Esophagus squamous epithelium (tissue), 5 donors: ENCODE results near the gene PSMD5. TPM values are rescaled to one million over a fixed set of nuclear protein-coding genes. Genes with fewer than 3 reads are reported as not detected.

Source experiments
- DNase-seq: peaks from one replicate; lab custom pipeline; 2025; lab: John Stamatoyannopoulos, UW
- H3K27ac ChIP-seq, 4 donors: fragments of 200-600 bp; sonication (generic); one replicate each; pipeline ENCODE4 v1.5.1; 2016 to 2019; ENCODE audit warnings: mild to moderate bottlenecking in 1 of 4
- H3K27me3 ChIP-seq, 4 donors: fragments of 200-600 bp; sonication (generic); 1 replicate in 3 of 4; 2 replicates in 1 of 4; pipeline versions ENCODE4 v1.5.1 to v1.6.0; 2017 to 2021; ENCODE audit warnings: antibody characterized with exemption in 1 of 4
- H3K36me3 ChIP-seq, 3 donors: fragments of 200-600 bp; sonication (generic); one replicate each; pipeline ENCODE4 v1.5.1; 2016 to 2019
- H3K4me1 ChIP-seq, 3 donors: fragments of 200-600 bp; sonication (generic); one replicate each; pipeline ENCODE4 v1.5.1; 2017 to 2019
- H3K4me3 ChIP-seq, 4 donors: fragments of 200-600 bp; sonication (generic); 1 replicate in 3 of 4; 2 replicates in 1 of 4; pipeline ENCODE4 v1.5.1; 2016 to 2019; ENCODE audit warnings: mild to moderate bottlenecking in 2 of 4, moderate library complexity in 1 of 4
- H3K9me3 ChIP-seq, 3 donors: fragments of 200-600 bp; sonication (generic); one replicate each; pipeline ENCODE4 v1.5.1; 2016 to 2019
- POLR2A ChIP-seq, 4 donors: fragments of 450-650 bp; IDR thresholded peaks; one replicate each; pipeline ENCODE4 v1.6.1; 2017; ENCODE audit warnings: antibody characterized with exemption in 4 of 4, mild to moderate bottlenecking in 4 of 4, moderate library complexity in 3 of 4
- WGBS, 2 donors: methylation state at CpG; one replicate each; pipeline ENCODE4 v1.1.5; 2018; 5-methylcytosine and 5-hydroxymethylcytosine counted together
- intact Hi-C: fragments of 100-400 bp; cut with DNase I; formaldehyde crosslinking; loops from one replicate; pipeline ENCODE4 v1.15.0; 2022
- total RNA-seq, 4 donors: library from RNA; depleted of rRNA; stranded (reverse); fragments of >200 nt; gene quantifications; one replicate each; pipeline ENCODE4 v1.1.0, GENCODE V29; 2016
- TF ChIP-seq, protein P1 (sequence below), 6 experiments: fragments of 450-650 bp in 4 of 6; fragments of 200-600 bp in 2 of 6; sonication (generic) in 2 of 6; IDR thresholded peaks; one replicate each; pipeline ENCODE4 v1.5.1; 2016 to 2019; ENCODE audit warnings: antibody characterized with exemption in 6 of 6, mild to moderate bottlenecking in 4 of 6, moderate library complexity in 4 of 6
- donor health status: DM: yes; HTN: yes; CAD: no.

PSMD5 gene
- total RNA-seq, 4 donors from 2014 or later, result 21.4 to 35.3 (median 33.3) TPM

- Histone ChIP-seq H3K27ac (no peak overlapping the region), H3K9me3 (no peaks in the 10 kb centered on the region), H3K4me1 (peaks cover 0 to 18% (median 0%) of the 10 kb centered on the region in 3 donors), H3K27me3 (no peaks in the 10 kb centered on the region), H3K36me3 (peaks cover 9 to 88% (median 18%) of the 10 kb centered on the region in 3 donors), H3K4me3 (no peak overlapping the region)
- DNase-seq, result no peak
- intact Hi-C loops, result no loop called here
- WGBS, 2 donors, result 90 to 100% methylated on average over 1 of the region's 1 CpG
- TF ChIP-seq POLR2A (IDR thresholded peaks at IDR 0.05), result no peak
- TF ChIP-seq, protein P1, sequence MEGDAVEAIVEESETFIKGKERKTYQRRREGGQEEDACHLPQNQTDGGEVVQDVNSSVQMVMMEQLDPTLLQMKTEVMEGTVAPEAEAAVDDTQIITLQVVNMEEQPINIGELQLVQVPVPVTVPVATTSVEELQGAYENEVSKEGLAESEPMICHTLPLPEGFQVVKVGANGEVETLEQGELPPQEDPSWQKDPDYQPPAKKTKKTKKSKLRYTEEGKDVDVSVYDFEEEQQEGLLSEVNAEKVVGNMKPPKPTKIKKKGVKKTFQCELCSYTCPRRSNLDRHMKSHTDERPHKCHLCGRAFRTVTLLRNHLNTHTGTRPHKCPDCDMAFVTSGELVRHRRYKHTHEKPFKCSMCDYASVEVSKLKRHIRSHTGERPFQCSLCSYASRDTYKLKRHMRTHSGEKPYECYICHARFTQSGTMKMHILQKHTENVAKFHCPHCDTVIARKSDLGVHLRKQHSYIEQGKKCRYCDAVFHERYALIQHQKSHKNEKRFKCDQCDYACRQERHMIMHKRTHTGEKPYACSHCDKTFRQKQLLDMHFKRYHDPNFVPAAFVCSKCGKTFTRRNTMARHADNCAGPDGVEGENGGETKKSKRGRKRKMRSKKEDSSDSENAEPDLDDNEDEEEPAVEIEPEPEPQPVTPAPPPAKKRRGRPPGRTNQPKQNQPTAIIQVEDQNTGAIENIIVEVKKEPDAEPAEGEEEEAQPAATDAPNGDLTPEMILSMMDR (IDR thresholded peaks at IDR 0.05), result no peak
Measured at GRCh38 chr9:120776788-120777187, 65.9 kb downstream of the PSMD5 start.

- no peak for DNase-seq
- intact Hi-C loops, result no loop called here
- peaks cover 9 to 96% (median 26%) of the 10 kb centered on the region in 3 donors for H3K36me3 ChIP-seq
- H3K4me3 ChIP-seq, result no peak overlapping the region
- WGBS, 2 donors, result 40 to 47% methylated on average over 5 of the region's 5 CpGs
- TF ChIP-seq POLR2A (IDR thresholded peaks at IDR 0.05), result no peak
- TF ChIP-seq, protein P1 (IDR thresholded peaks at IDR 0.05), result no peak
- H3K4me1 ChIP-seq, result peaks cover 0 to 18% (median 0%) of the 10 kb centered on the region in 3 donors
- H3K27ac ChIP-seq, result no peak overlapping the region
- no peaks in the 10 kb centered on the region for H3K27me3 ChIP-seq
- H3K9me3 ChIP-seq, result no peaks in the 10 kb centered on the region
Measured at GRCh38 chr9:120775859-120776258, 66.9 kb downstream of the PSMD5 start.

- Histone ChIP-seq H3K27me3 (no peaks in the 10 kb centered on the region), H3K4me1 (peaks cover 0 to 17% (median 0%) of the 10 kb centered on the region in 3 donors), H3K27ac (no peak overlapping the region), H3K36me3 (peaks cover 9 to 96% (median 26%) of the 10 kb centered on the region in 3 donors), H3K9me3 (no peaks in the 10 kb centered on the region), H3K4me3 (no peak overlapping the region)
- no peak for DNase-seq
- intact Hi-C loops, result no loop called here
- no peak for TF ChIP-seq POLR2A (IDR thresholded peaks at IDR 0.05)
- TF ChIP-seq, protein P1 (IDR thresholded peaks at IDR 0.05), result no peak
- WGBS, 2 donors, result 86 to 91% methylated on average over 4 of the region's 4 CpGs
Measured at GRCh38 chr9:120774719-120775118, 68.0 kb downstream of the PSMD5 start.

DNA sequence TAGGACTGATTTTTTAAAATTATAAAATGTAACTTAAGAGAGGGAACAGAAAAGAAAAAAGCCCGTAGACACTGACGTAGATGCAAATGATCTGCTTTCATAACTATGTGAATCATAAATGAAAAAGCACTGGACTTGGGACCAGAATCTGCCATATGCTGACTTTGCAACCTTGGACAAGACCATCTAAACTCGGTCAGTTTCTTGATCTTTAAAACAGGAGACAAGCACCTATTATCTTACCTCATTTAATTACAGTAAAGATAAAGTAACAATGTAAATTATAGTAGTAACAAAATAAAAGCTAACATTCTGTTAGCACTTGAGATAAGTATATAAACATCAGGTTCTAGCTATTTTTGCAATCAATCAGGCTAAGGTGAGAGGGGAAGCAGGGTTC is 69.5 kb downstream of the PSMD5 start:
- Histone ChIP-seq H3K27me3 (no peaks in the 10 kb centered on the region), H3K9me3 (no peaks in the 10 kb centered on the region), H3K4me1 (peaks cover 0 to 22% (median 7%) of the 10 kb centered on the region in 3 donors), H3K27ac (no peak overlapping the region), H3K36me3 (peaks cover 9 to 99% (median 32%) of the 10 kb centered on the region in 3 donors), H3K4me3 (no peak overlapping the region)
- no peak for TF ChIP-seq POLR2A (IDR thresholded peaks at IDR 0.05)
- TF ChIP-seq, protein P1 (IDR thresholded peaks at IDR 0.05), result no peak
- no peak for DNase-seq
- intact Hi-C loops, result no loop called here
- 87% methylated on average over 3 of the region's 3 CpGs for WGBS, 2 donors

DNA sequence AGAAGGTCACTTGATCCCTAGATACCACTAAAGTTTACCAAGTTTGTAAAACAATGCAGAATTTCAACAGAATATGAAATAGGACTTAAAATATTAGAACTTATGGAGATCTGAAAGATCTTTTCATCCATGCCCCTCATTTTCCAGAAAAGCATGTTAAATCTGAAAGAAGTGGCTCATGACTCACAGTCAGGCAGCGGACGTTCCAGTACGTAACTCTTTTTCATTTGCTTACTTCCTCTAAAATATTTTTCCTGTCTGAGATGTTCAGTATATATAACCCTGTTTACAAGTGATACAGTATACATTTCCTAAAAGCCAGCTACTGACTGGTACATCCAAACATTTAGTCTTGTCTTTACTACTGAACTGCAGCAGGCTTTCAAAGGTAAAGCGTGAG is 71.8 kb downstream of the PSMD5 start:
- H3K4me1 ChIP-seq, result peaks cover 8 to 34% (median 14%) of the 10 kb centered on the region in 3 donors
- no peak overlapping the region for H3K27ac ChIP-seq
- TF ChIP-seq POLR2A (IDR thresholded peaks at IDR 0.05), result no peak
- TF ChIP-seq, protein P1 (IDR thresholded peaks at IDR 0.05), result no peak
- DNase-seq, result no peak
- no peaks in the 10 kb centered on the region for H3K27me3 ChIP-seq
- 88 to 91% methylated on average over 4 of the region's 4 CpGs for WGBS, 2 donors
- intact Hi-C loops, result no loop called here
- H3K9me3 ChIP-seq, result no peaks in the 10 kb centered on the region
- H3K36me3 ChIP-seq, result peaks cover 0 to 98% (median 34%) of the 10 kb centered on the region in 3 donors
- no peak overlapping the region for H3K4me3 ChIP-seq
